GM13977 (cell line): ENCODE measurements around the gene PRKAR1B.

ENCODE experiments used
- DNase-seq: peaks from one replicate; pipeline ENCODE4 v3.0.0; 2012; ENCODE audit warnings: low spot score
- CTCF ChIP-seq: IDR thresholded peaks from 2 replicates; pipeline ENCODE4 v1.5.1; 2012; ENCODE audit warnings: mild to moderate bottlenecking, control low read depth; ENCODE audit not compliant: insufficient read depth; ENCODE audit errors: extremely low read depth, missing control alignments
- in situ Hi-C: fragments of 300-500 bp; cut with MboI; formaldehyde crosslinking; loops from one replicate; pipeline ENCODE4 v1.12.0; 2022; ENCODE audit warnings: low sequenced_read_pairs, low pct_unique_long_range_greater_than_20kb, mixed read lengths, inconsistent platforms; ENCODE audit not compliant: unreplicated experiment

PRKAR1B gene

GRCh38 chr7:602341-603141 lies 124.5 kb downstream of the PRKAR1B start:
- DNase-seq, result no peak
- in situ Hi-C loops, result no loop called here
- no peak for TF ChIP-seq CTCF

GRCh38 chr7:601595-602340 lies 125.3 kb downstream of the PRKAR1B start:
- DNase-seq, result peak; percentile 84

GRCh38 chr7:601036-601594 lies 126.0 kb downstream of the PRKAR1B start:
- no peak for DNase-seq
- no peak for TF ChIP-seq CTCF
- in situ Hi-C loops, result no loop called here

More at GRCh38 chr7:601595-602340, 125.3 kb downstream of the PRKAR1B start:
- in situ Hi-C loops, result no loop called here
- no peak for TF ChIP-seq CTCF

GRCh38 chr7:600149-601035 lies 126.7 kb downstream of the PRKAR1B start:
- no peak for TF ChIP-seq CTCF
- no peak for DNase-seq
- in situ Hi-C loops, result no loop called here

- TF ChIP-seq CTCF, result no peak
- in situ Hi-C loops, result no loop called here
- no peak for DNase-seq
Observed at GRCh38 chr7:598899-599298, 128.2 kb downstream of the PRKAR1B start.

- in situ Hi-C loops, result no loop called here
- TF ChIP-seq CTCF, result no peak
- DNase-seq, result no peak
Observed at GRCh38 chr7:597348-598178, 129.5 kb downstream of the PRKAR1B start.
